ENCODE data around the gene CHRND.

The CHRND gene

DNA sequence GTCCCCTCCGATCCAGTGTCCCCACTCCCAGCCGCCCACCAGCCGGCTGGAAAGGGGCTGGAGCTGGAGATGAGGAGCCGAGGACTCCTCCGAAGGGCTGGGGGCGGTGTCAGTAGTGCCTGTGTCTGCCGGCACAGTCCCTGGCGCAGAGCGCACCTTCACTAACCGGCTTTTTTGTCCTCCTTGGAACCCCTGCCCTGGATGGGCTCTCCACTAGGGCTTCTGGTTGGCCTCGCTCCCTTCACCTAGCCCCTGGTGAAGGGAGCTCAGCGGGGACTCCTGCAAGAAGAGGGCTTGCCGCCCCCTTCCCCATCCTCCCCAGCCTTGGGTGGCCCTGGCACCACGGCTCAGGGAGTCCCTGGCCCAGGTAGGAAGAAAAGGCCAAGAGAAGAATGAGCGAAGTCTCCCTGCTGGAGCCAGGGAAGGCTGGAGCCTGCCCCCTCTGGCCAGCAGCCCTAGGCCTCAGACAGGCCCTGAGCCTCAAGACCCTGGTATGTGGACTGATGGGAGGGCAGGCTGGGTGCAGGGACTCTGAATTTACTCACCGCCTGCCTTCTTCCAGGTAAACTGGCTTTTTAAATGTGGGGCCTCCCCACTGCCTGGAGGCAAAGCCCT is 37.8 kb upstream of the CHRND start:
- DNase-seq, result no peak

DNA sequence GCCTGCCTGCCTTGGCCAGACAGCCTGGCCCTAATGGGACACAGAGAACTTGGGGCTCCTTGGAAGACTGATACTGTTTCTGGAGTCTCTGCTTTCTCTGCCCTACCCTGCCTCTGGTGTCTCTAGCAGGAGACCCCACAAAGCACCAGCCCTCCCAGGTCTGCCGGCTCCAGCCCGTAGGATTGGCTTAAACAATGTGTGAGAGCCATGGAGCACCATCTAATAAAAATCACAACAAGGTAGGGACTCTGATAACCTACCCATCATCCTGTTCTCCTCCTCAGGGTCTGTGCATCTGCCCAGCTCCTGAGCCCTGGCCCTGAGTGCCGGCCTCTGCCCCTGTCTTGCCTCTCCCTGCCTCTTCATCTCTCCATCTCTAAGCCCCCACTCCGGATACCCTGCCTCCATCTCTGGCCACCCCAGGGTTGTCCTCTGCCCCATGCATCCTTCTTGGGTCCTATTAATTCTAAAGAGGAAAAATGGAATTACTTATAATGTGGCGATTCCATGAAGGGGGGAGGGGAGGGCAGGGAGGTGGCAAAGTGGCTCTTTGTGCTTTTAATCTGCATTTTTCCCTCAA is 37.1 kb upstream of the CHRND start:
- DNase-seq, result no peak

DNA sequence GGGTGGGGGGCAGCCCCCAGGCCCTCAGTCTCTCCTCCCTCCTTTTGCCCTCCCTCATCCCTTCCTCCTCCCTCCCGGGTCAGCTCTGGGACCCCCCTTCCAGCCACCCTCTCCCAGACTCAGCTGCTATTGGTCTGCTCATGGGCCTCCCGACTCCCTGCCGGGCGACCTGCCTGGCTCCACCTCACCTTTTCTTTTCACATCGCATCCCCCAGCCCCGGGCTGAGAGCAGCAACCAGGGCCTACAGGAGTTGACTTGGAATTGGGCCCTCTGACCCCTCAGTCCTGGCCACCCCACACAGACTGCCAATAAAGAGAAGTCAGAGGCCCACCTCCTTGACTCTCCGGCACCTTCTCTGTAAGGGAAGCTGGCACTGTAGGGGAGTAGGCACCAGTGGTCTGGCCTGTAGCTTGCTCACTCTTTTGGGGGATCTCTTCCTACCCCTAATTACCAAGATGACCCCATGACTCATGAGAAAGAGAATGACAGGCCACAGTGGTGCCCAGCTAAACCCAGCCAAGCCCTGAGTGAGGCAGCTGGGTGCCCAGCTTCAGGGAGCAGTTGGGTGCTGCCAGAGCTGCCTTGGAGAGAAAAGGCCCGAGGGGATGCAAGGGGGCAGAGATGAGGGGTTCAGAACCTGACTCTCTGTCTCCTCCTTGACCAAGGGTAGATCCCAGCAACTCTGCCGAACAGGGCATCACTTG is 36.3 kb upstream of the CHRND start:
- DNase-seq, result no peak

DNA sequence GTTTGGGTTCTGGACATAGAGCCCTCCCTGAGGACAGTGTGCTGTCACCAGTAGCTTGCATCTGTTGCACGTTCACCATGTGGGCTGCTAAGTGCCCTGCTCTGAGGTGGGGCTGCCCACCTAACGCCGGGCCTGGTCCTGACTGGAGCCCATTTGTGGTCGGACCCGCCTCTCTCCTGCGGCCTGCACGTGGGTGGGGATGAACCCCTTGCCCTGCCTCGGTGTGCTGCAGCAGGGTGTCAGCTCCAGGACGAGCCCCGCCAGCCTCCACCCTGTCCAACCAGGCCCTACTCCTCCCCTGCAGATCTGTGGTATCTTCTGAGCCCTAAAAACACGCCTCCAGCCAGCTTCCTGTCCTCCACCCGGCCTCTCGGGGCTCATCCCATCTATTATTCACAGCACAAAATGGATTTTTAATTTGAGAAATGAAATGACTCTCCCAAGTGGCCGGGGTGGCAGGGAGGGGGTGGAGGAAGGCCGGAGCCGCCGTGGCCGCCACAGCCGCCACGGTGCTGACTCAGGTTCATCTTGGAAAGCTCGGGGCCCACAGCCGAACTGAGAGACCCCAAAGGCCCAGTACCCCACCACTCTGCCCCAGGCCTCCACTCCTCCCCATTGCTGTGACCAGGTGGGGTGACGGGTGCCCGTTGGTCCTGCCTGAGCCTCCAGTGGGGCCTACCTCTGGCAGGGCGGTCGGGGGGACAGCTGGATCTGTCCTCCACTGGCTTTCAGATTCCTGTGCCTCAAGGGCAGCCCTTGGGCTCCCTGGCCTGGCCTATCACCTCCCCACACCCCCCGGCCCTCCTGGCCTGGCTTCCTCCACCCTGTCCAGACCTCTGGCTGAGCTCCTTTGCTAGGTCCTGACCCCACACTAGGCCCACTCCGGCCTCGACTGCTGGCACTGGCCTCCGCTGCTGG is 35.5 kb upstream of the CHRND start:
- no peak for DNase-seq

DNA sequence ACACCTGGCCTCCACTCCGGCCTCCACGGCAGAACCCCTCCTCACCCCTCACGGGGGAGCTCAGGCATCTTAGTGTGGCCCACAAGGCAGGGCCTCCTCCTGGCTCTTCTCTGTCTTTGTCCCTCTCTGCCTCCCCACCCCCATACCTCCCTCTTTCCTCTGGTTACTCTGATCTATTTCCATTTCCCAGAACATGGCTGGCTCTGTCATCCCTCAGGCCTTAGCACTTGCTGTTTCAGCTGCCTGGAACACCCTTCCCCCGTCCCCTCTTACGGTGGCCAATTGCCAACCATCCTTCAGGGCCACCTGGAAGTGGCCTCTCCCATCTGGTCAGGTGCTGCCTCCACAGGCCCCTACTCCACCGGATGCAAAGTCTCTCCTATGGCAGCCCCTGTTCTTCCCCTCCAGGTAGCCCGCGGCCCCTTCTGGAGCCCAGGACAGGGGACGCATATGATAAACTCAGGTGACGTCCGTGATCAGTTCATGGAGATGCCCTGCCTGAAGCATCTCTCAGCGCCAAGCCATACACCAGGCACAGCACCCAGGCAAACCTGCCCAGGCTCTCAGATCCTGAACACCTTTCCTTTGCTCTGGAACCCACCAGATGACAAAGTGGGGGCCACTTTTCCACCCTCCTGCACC is 34.7 kb upstream of the CHRND start:
- DNase-seq, result no peak

DNA sequence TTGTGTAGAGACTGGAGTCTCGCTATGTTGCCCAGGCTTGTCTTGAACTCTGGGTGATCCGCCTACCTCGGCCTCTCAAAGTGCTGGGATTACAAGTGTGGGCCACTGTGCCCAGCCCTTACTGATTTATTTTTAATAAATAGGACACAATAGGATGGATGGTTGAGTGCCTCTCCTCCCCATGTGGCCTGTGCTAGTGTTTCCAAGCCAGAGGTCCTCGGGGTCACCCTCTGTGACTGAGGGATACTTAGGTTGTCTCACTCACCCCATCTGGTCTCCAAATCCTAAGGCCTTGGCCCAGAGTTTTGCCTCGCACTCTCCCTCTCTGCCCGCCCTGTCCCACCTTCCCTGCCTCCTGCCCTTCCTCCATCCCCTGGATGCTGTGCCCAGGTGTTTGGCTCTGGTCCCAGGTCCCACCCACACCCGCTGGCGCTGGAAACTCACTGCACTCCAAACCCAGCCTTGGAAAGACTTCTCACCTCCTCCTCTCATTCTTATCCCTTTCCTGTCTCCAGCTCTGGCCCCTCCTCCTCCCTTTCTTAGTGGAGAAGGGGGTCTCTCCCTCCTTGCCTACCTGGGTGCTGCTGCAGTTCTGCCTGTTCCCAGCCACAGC is 33.6 kb upstream of the CHRND start:
- no peak for DNase-seq

DNA sequence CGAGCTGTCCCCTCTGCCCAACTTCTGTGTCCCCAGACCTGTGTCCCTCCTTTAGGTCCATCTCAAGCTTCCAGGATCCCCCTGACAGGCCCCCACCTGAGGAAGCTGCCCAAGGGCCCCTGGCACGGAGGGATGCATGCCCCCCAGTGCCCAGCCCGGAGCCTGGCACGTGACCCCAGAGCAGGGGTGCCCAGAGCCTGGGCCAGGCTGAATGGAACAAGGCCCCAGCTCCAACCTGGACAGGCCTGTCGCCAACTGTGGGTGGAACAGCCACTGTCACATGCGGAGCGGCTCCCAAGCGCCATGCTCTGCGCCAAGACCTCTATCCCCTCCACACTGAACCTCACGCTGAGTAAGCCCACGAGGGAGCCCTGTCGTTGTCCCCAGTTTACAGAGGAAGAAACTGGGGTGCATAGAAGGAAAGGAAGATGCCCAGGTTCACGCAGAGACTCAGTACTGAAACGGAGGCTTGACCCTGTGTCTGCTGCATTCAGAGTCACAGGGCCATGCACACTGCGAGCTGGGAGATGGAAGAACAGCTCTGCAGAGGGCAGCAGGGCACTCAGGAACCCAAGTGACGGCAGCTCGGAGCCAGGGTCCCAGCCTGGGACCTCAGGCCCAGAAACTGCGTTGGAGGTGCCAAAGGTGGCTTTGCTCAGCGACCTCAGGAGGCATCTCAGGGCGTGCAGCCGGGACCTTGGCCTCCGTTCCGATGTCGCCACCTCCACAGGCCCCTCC is 32.8 kb upstream of the CHRND start:
- DNase-seq, result no peak

DNA sequence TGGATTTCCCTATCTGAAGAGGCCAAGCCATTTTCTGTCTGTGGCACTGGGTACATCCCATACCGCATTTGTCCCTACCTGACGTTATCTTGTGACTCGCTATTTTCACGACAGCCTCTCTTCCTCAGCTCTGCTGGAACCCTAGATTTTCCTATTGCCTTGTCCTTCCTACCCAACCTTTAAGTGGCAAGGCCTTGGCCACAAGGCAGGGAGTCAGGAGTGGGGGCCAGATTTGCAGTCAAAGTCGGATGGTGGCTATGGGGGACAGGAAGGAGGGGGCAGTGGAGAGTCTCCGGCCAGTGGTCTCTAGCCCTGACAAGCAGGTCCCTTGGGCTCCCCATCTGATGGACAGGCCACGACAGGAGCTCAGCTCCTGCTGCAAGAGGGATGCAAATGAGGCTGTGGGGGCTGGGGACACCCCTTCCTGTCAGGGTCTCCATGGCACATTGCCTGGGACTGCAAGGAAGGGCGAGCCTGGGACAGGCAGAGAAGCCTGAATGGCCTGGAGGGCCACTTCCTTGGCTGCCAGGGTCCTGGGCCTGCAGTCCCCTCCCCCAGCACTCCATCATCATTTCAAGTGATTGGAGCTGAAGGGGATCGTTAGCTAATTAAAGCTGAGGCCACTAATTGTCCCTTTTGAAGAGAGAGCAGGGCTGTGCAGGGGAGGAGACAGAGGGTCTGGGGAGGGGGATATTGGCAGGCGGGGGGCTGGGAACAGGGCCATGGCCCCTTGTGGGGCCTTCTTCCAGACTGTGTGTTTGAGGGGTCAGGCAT is 32.1 kb upstream of the CHRND start:
- DNase-seq, result no peak

DNA sequence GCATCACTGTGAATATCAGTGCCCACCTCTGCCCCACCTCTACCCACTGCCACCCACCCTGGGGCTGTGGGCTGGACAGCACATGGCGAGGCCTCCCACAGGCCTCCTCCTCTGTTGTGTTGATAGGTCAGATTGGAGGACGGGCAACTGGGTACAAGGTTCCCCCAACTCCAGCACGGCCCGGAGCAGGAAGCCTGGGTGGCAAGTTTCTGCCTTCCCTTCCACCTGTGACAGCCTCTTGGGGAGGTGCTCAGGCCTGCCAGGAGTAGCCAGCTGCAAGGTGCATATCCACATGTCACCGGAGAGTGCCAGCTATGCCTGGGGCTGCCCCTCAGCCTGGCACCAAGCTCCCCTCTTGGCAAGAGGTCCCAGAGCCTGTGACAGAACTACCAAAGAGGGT is 31.4 kb upstream of the CHRND start:
- no peak for DNase-seq

DNA sequence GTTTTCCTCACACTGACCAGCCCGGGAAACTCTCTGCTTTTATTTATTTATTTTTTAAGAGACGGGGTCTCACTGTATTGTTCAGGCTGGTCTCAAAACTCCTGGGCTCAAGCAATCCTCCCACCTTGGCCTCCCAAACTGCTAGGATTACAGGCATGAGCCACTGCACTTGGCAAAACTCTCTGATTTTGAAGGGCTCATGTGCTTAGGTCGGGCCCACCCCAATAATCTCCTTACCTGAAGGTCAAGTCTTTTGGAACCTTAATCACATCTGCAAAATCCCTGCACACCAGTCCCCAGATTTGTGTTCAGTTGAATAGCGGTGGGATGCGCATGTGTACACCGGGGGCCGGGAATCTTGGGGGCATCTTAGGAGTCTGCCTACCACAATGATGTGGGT is 30.7 kb upstream of the CHRND start:
- no peak for DNase-seq

DNA sequence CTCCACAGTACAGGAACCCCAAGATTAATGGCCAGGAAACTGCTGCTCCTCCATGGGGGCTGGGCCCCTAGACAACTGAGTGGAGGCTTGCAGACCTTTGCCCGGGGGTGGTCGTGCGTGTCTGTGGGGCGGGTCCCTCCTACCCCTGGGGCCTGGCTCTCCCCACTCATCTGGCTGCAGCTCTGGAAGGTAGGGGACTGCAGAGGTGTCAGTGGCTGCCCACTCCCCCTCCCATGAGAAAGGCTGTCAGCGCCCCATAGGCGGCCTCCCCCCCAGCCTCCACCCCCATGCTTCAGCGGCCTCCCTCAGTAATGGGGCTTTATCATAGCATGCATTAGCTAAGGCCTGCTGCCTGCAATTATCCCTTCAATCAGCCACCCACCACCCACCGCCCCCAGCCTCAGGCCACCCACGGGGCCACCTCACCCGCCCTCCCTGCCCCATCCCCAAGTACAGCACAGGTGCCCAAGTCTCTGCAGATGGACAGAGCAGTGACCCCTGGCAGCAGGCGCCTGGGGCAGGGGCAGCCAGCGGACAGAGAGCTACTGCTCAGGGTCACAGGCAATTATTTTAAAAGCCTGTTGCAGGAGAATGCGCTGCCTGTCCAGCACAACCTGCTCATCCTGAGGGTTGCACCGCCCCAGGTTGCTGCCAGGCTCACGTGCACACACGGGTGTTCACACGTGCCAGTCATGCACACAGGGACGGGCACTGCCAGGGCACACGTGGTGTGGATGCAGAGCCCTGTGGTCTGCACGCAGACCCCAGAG is 29.3 kb upstream of the CHRND start:
- DNase-seq, result no peak

DNA sequence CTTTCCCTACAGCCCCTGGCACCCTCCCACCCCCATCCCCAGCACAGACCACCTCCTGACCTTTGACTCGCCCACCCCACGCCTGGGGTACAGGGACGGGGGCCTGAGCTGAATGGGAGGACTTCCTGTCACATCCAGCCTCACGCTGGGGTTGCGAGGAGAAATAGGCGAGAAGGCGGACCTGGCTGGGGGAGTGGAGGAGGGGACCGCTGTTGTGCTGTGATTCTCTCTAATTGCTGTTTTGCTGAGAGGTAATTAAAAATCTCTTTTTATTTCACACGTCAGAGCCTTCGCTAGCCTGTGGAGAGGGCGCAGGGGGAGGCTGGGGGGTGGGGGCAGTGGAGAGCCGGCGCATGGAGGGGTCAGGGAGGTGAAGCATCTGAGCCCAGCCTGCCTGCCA is 28.6 kb upstream of the CHRND start:
- no peak for DNase-seq

DNA sequence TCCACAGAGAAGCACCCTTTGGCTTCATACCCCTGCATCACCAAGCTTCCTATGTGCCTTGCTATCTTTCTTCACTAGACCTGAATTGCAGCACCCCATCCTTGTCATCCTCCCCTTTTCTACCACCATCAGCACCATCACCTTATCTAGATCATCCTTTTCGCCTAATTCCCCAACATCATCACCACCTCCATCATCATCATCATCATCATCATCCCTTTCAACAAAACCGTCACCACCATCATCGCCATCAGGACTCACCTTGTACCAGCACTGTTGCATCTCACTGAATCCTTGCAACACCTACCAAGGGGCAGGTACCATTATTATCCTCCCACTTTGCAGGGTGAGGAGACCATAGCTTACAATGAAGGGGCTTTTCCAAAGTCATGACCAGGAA is 27.5 kb upstream of the CHRND start:
- no peak for DNase-seq

DNA sequence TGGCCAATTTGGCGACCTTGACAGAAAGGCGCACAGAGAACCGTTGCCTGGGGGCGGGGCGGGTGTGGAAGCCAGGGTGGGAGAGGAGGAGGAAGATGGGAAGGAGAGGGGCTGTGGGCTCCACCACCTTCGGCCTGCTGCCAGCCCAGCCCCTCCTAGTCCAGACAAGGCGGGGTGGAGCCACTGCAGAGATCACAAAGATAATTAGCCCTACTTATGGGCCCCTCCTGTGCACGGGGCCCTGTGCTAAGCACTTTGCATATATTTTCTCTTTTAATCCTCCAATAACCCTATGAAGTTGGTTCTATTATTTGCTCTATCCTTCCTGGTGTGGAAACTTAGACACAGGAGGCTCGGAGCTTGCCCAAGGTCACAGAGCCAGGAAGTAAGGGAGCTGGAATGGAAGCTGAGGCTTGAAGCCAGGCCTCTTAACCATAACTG is 24.6 kb upstream of the CHRND start:
- DNase-seq, result no peak

DNA sequence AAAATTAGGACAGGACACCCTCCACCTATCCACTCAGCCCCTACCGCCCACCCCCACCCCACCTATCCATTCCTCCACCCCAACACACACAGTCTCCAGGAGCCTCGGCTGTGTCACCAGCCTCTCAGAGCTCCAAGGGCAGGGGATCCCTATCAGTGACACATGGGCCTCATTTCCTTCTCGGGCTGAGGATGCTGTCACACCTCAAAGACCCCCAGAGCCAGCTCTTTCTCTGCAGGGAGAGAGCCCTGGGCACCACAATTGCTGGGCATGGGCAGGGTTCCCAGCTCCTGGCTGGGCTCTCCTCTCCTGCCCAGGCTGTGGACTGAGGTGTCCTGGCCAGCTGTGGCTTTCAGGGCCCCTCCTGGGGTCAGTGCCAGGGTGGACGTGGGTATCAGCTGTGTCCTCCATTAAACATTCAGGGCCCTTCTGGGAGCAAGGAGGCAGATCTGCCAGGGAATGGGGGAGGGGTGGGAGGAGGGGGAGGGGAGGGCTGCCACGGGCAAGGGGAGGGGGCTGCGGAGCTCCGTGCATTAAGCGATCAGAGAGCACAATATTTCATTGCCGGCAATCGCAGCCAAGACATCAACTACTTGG is 24.1 kb upstream of the CHRND start:
- no peak for DNase-seq

DNA sequence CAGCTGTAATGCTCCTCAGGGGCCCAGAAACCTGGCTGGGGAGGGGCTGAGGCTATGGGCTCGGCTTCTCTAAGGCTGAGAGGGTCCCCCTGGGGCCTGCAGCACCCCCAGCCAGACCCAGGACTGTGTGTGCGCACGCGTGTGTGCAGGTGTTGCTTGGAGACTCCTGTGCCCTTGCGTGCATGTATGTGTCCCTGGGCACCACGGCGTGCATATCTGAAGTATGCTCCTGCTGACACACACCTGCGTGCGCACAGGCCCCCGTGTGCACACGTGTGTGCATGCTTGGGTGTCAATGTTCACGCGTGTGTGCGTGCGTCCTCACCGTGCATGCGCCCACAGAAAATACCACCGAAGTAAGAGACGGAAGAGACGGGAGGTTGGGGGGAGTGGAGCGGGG is 23.4 kb upstream of the CHRND start:
- peak in 1 of 2 donors; percentile 37 for DNase-seq

DNA sequence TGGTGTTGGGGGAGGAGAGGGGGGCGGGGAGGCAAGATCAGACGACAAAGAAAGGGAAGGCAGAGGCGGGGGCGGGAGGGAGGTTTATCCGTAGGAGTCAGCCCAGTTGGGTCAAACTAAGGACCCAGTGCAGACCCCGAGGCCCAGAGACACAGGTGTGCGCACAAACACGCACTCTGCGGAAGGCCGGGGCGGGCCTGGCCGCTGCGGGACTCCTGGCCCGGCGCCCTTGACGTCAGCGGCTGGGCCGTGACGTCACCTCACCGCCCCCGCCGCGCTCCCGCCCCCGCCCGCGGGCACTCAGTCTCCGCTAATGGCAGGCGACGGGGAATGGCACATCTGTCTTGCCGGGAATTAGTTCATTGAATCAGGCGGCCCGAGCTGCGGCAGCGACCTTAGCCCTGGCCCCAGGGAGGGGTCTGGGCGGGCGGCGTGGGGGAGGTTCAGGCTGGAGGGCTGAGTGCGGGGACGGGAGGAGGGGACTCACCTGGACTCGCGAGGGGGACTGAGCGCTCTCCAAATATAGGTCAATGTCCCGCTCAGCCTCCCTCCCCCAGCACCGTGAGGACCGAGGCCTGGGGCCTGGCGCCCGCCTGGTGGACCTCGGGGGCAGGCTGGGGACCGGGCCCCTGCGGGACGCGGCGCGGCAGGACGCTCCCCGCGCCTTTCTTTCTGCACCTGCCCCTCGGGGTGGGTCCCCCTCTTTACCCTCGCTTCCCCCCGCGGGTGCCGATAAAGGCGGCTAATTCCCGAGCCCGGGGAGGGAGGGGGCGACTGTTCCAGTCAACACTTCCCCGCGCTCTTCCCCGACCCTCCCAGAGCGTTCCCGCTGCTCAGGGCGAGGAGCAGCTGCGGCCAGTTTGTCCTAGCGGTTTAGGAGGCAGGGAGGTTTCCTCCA is 22.8 kb upstream of the CHRND start:
- DNase-seq, result peak; percentile 5 to 30

DNA sequence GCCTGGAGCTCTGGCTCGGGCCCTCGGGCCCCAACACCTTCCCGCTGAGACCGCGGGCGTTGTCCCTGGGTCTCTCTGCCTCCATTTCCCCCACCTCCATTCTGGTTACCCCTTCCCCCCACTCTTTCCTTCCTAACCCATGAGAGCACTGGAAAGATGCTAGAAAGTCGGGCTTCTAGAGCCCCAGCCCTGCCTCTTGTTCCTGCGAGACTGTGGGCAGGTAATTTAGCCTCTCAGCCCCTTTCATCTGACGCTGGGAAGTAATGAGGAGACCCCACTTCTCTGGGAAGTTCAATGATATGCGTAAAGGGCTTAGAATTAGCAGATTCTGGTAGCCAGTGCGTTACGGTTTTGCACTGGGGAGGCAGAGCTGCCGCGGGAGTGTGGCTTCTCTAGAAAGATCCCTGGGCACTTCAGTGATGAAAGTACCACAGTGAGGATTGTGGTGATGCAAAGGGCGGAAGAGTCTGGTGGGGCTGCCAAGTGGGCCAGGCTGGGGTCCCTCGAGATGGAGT is 22.1 kb upstream of the CHRND start:
- no peak for DNase-seq

All from CD4-positive, alpha-beta T cell treated with Interleukin-4 for 1 hour (primary cell).